Measurements from ENCODE around the gene CAPN1.

Gene CAPN1

DNA sequence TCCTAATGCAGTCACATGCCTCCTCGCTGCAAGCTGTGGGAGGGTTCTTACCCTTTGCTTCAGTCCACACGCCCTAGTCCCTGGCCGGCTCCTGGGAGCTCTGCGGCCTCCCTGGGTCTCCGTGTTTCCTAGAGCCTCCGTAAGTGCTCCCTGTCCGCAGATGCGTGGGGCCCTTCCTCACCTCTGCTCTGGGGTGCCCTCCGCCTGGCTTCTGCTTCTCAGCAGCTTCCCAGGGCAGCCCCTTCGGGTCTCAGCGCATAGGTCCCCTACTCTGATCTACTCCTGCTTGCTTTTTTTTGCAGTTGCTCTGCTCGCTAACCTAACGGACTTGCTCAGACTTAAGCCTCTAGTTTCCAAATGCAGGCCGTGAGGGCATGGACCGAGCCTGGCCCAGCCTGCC is 22.4 kb downstream of the CAPN1 start:
- DNase-seq: no peak

DNA sequence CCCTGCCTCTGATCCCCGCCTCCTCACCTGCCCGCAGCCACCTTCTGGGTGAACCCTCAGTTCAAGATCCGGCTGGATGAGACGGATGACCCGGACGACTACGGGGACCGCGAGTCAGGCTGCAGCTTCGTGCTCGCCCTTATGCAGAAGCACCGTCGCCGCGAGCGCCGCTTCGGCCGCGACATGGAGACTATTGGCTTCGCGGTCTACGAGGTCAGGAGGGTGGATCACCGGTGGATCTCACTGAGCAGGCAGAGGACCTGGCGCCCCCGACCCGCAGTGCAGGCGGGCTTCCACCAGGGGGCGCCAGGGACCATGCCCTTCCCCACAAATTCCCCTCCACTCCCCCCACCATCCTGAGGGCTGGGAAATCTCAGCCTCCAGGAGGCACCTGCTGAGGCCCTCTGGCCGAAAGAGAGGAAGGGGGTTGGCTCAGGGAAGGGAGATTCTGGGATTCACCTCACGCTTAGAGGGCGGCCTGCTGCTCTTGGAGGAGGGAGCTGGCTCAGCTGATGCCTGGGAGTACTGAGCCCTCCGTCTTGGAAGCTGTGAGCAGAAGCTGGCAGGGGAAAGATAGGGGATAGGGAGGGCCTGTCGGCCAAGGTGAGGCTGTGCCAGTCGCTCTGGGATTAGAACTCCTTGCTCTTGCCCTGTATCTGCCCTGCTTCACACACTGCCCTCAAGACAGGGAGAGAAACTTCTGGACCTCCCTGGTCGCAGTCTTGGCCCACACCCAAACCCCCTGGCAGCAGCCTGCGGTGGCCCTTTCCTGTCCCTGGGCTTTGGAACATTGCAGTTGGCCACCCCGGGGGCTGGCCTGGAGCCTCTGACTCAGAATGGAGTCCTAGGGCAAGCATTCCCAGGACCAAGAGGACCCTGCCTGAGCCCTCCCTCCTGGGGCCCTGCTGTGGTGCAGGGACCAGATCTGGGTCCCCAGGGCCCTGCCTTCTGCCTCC is 23.2 kb downstream of the CAPN1 start:
- no peak for DNase-seq

DNA sequence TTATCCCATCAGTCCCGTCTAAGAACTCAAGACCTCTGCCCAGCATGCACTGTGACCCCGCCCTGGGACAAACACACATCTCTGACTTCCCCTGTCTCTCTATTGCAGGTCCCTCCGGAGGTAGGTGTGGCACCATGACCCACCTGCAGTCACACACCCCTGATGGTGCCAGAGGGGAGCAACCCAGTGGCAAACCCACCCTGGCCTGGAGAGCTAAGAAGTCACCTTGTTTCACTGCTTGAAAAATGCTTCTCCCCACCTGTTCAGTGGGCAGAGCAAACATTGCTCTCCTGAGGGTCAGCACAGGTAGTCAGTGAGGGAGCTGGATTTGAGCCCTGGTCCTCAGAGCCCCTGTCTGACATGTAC is 23.9 kb downstream of the CAPN1 start:
- no peak for DNase-seq

- DNase-seq: no peak
Measured at GRCh38 chr11:65206441-65206841, 24.7 kb downstream of the CAPN1 start.

DNA sequence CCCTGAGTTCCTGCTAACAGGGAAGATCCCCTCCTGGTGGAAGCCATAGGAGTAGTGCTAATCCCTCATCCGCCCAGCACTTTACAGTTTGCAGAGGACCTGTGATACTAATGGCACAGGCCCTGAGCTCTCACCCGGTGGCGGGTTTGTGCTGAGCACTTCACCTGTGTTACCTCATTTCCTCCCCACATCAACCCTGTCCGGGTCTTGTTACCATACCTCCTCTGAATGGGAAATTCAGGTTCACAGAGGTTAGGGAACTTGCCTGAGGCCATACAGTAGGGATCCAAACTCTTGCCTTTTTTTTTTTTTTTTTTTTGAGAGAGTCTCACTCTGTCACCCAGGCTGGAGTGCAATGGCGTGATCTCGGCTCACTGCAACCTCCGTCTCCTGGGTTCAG is 25.2 kb downstream of the CAPN1 start:
- DNase-seq: no peak

GRCh38 chr11:65207918-65208784 is 26.4 kb downstream of the CAPN1 start:
- DNase-seq: no peak

- no peak for DNase-seq
Measured at GRCh38 chr11:65208785-65209710, 27.3 kb downstream of the CAPN1 start.

DNA sequence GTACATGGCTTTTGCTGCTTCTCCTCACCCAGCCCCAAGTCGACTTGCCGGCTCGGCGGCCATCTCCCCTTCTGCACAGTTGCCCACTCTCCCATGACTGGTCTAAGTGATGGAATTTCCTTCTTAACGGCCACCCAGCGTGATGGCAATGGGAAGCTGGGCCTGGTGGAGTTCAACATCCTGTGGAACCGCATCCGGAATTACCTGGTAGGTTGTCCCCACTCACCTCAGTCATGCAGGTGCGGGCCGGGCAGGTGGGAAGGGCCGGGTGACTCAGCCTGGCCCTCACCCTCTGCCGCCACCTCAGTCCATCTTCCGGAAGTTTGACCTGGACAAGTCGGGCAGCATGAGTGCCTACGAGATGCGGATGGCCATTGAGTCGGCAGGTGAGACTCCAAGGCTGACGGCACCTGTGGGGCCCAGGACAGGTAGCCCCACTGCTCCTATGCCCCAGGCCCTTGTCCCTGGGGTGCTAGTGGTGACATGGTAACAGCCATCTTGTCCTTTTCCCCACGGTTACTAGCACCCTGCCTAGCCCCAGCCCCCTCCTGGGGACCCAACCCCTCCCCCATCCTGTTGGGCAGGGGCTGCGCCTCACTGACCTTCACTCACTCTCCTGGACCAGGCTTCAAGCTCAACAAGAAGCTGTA is 28.1 kb downstream of the CAPN1 start:
- no peak for DNase-seq

DNA sequence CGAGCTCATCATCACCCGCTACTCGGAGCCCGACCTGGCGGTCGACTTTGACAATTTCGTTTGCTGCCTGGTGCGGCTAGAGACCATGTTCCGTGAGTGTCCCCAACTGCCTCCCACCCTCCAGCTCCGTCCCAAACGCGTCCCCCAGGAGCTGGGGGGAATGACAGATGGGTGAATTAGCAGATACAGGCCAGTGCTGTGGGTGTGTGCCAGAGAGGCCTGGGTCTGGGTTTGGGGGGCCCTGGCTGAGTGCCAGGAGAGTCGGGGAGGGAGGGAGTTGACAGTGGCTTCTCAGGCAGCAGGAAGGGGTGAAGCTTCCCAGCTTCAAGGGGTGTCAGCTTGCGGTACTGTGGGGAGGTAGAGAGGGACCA is 28.6 kb downstream of the CAPN1 start:
- no peak for DNase-seq

GRCh38 chr11:65210748-65211147 is 29.0 kb downstream of the CAPN1 start:
- DNase-seq: no peak

- no peak for DNase-seq
Measured at GRCh38 chr11:65211293-65212105, 29.8 kb downstream of the CAPN1 start.

DNA sequence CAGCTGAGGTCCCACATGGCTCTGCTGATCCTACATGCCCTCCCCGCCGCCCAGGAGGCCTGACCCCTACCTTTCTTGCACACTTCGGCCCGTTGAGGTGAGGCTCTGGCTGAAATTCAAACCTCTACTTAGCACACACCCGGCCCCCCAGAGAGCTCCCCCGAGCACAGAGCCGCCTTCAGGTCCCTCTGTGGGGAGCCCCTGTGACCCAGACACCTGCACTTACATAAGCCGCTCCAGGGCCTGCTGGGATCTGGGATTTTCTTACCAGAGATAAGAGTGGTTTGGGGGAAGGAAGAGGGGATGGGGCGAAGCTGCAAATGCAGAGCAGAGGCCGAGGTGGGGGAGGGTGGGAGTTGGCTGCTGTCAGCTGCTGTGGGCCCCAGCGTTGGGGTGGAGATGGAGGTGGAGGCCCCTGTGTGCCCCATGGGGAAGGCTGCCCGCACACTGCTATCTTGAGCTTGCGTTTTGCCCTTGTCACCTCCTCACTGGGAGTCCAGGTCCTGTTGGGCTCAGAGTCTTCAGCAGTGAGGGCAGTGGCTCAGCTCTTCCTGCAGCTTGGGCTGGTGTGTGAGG is 30.6 kb downstream of the CAPN1 start:
- no peak for DNase-seq

GRCh38 chr11:65213322-65214211 is 31.8 kb downstream of the CAPN1 start:
- DNase-seq: no peak

DNA sequence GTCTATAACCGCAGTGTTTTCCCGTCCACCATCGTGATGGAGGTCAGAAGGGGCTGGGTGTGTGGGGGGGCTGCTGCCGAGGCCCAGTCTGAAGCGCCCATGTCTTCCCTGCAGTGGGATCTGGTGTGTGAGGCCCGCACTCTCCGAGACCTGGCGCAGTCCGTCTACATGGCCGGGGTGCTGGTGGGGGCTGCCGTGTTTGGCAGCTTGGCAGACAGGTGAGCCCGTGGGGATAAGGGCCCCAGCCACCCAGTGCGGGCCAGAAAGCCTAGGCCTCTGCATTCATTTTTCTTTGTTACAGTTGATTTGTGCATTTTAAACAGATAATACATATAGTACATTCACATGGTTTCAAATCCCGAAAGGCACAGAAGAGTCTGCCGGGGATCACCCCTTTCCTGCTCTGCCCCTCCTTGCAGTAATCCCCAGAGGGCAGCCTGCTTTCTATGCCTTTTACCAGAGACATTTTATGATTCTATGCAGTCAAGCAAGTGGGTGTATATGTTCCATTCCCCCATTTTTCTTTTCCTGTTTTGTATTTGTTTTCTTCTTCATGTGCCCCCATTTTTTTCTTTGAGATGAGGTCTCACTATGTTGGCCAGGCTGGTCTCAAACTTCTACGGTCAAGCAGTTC is 32.6 kb downstream of the CAPN1 start:
- DNase-seq: no peak

DNA sequence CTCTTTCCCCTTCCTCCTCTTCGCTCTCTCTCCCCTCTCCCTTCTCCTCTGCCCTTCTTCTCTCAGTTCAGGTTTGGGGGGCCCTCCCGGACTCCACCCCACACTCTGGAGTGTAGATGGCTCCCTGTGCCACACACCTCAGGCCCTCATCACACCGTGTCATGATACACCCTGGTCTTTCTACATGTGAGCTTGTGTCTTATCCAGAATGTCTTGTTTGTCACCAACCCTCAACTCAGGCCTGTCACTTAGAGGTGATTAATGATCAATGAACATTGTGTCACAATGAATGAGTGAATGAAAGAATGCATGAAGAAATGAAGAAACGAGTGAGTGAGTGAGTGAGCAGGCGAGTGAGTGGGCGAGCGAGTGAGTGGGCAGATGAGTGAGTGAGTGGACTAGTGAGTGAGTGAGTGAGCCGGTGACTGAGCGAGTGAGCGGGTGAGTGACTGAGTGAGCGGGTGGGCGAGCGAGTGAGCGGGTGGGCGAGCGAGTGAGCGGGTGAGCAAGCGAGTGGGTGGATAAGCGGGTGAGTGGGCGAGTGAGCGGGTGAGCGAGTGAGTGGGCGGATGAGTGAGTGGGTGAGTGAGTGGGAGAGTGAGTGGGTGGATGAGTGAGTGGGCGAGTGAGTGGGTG is 33.8 kb downstream of the CAPN1 start:
- no peak for DNase-seq

DNA sequence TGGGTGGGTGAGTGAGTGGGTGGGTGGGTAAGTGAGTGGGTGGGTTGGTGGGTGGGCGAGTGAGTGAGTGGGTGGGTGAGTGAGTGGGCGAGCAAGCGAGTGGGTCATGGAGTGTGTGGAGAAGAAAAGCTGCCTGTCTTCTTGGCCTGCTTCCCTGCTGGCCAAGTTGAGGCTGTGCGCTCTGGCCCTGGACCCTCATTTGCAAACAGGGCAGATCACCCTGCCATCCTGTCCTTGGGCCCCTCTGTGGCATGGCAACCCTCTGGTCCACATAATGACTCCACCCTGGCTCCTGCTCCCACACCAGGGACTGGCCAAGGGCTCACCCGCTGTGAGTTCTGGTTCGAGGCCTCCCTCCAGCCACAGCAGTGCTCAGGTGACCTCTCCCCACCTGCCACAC is 35.1 kb downstream of the CAPN1 start:
- no peak for DNase-seq

DNA sequence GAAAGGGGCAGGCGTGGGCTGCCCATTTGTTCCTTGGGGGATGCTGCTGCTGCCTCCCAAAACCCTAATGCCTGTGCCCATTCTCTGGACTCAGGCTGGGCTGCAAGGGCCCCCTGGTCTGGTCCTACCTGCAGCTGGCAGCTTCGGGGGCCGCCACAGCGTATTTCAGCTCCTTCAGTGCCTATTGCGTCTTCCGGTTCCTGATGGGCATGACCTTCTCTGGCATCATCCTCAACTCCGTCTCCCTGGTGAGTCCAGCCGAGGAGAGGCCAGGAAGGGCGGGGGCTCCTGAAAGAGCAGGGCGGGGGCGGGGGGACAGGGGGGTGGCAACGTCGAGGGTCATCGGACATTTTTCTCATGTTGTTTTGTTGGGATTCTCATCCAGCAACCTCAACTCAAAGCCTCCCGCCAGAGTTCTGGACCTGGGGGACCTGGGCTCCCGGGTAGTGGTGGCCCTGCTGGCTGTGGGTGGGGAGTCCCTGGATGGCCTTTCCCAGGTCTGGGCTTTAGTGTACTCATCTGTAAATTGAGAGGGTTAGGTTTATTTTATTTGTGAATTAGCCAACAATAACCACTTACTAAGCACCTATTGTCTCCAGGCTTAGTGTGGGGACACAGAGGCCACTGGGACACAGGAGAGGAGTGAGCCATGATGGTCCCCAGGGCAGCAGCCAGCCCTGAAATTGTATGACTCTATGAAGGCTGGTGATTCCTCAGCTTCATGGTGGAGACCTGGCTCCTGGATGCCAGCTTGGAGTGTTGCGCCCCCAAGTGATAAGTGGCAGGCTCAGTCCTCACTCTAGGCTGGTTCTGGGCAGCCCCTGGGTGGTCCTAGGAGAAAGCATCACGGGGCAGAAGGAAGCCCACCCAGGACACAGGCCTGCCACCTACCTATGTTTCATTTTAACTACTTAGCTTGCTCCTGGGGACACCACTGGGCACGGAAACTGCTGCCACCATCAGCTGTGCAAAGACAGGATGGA is 36.0 kb downstream of the CAPN1 start:
- no peak for DNase-seq

DNA sequence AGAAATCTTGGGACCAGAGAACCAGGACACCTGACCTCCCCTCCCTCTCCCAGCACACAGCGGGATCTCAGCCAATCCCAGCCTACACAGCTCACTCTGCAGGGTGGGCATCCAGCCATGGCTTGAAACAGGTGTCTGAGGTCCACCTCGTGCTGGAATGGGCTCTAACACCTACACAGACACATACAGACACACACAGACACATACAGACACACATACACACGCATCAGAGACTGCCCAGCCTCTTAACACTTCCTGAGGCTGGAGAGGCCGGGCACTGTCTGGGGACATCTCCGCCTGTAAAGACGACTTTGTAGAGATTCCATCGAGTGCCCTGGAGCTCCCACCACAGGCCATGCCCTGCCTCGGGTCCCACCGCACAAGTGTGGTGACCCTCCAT is 36.7 kb downstream of the CAPN1 start:
- DNase-seq: no peak

Measured in DMS79 (cell line).